ENCODE results near the gene HOXB5. TPM values are rescaled to one million over a fixed set of nuclear protein-coding genes. Genes with fewer than 3 reads are reported as not detected.

Gene HOXB5
- total RNA-seq, 1 experiment from 2014 or later: not detected

GRCh38 chr17:48624544-48625494 lies 31.2 kb upstream of the HOXB5 start:
- H2BK15ac ChIP-seq (ENCODE audit: low read depth, low read length): no peak overlapping the region
- Mint-ChIP-seq H3K36me3 (ENCODE audit: insufficient read depth in 1 of 3, low read depth in 3 of 3) (peaks cover 0 to 2% (median 0%) of the 10 kb centered on the region in 3 experiments; a peak in 1 of 7 replicates), H3K4me3 (peak overlapping the region in 1 of 2 experiments; percentile 77; a peak in 3 of 5 replicates), H3K9me3 (peaks cover 3 to 18% of the 10 kb centered on the region in 2 experiments; a peak in 4 of 5 replicates), H3K27ac (no peak overlapping the region), H3K4me1 (peaks cover 7 to 12% of the 10 kb centered on the region in 2 experiments), H3K27me3 (ENCODE audit: low read depth) (peaks cover 100% of the 10 kb centered on the region)
- WGBS (ENCODE audit: extremely low coverage, insufficient read length, low lambda C conversion rate): no CpG with 5 or more reads among the region's 66 CpGs
- H3K56ac ChIP-seq (ENCODE audit: insufficient read length, low read depth, low read length): no peak overlapping the region
- H4K20me1 ChIP-seq (ENCODE audit: control insufficient read depth, insufficient read depth, insufficient read length): no peaks in the 10 kb centered on the region
- H2BK12ac ChIP-seq (ENCODE audit: insufficient read length, low read depth, low read length): no peak overlapping the region
- no peaks in the 10 kb centered on the region for H3K9me3 ChIP-seq (ENCODE audit: control insufficient read depth, low read depth, low read length)
- H3K79me2 ChIP-seq (ENCODE audit: insufficient read depth, low read length): no peaks in the 10 kb centered on the region
- no peak overlapping the region for H4K5ac ChIP-seq (ENCODE audit: insufficient read length, low read depth, low read length)
- no peak overlapping the region for H3K14ac ChIP-seq (ENCODE audit: insufficient read depth, low read length)
- H3K23me2 ChIP-seq (ENCODE audit: insufficient read length, low read depth, low read length, poor library complexity, severe bottlenecking): peaks cover 5% of the 10 kb centered on the region
- no peak overlapping the region for H3K23ac ChIP-seq (ENCODE audit: insufficient read length, low read depth, low read length)
- H3K27ac ChIP-seq (ENCODE audit: insufficient read length, low read depth, low read length): no peak overlapping the region
- no peak overlapping the region for H2BK20ac ChIP-seq (ENCODE audit: low read depth, low read length, poor library complexity, severe bottlenecking)
- H4K8ac ChIP-seq (replicated peaks; ENCODE audit: insufficient read length, low read depth, low read length): no peak overlapping the region
- H2BK120ac ChIP-seq (ENCODE audit: low read depth, low read length, poor library complexity, severe bottlenecking): no peak overlapping the region
- H3K4me1 ChIP-seq (ENCODE audit: insufficient read depth, low read length): no peaks in the 10 kb centered on the region; the same call in 1 of the 2 replicates
- H3K4ac ChIP-seq (ENCODE audit: low read depth, low read length): no peak overlapping the region
- no peak for TF ChIP-seq CTCF (conservative IDR thresholded peaks at IDR 0.05)
- H3K27me3 ChIP-seq (ENCODE audit: insufficient read depth, low read length): peaks cover 99% of the 10 kb centered on the region
- no peak overlapping the region for H2AFZ ChIP-seq (ENCODE audit: low read length)
- H2BK5ac ChIP-seq (ENCODE audit: insufficient read length, low read length): no peak overlapping the region
- H3K4me2 ChIP-seq (ENCODE audit: insufficient read depth, insufficient read length, low read length): no peak overlapping the region
- no peak overlapping the region for H4K91ac ChIP-seq (ENCODE audit: insufficient read length, low read depth, low read length)
- H2AK5ac ChIP-seq (ENCODE audit: insufficient read length, low read length): no peak overlapping the region
- H3T11ph ChIP-seq (ENCODE audit: low read length): no peak overlapping the region
- no peaks in the 10 kb centered on the region for H3K79me1 ChIP-seq (ENCODE audit: insufficient read depth, low read depth, low read length, poor library complexity, severe bottlenecking)
- H3K18ac ChIP-seq (ENCODE audit: insufficient read length, low read depth, low read length): no peak overlapping the region
- peak; percentile 87 for DNase-seq
- no peak overlapping the region for H3K9ac ChIP-seq (ENCODE audit: extremely low read depth, insufficient read length, low read length)
